ENCODE results near the gene RCSD1.
A peak's percentile ranks its signal among the peaks of the same experiment; 100 is the strongest.

Gene RCSD1

GRCh38 chr1:167695147-167695546, 65.1 kb downstream of the RCSD1 start:
- no peak for DNase-seq

DNA sequence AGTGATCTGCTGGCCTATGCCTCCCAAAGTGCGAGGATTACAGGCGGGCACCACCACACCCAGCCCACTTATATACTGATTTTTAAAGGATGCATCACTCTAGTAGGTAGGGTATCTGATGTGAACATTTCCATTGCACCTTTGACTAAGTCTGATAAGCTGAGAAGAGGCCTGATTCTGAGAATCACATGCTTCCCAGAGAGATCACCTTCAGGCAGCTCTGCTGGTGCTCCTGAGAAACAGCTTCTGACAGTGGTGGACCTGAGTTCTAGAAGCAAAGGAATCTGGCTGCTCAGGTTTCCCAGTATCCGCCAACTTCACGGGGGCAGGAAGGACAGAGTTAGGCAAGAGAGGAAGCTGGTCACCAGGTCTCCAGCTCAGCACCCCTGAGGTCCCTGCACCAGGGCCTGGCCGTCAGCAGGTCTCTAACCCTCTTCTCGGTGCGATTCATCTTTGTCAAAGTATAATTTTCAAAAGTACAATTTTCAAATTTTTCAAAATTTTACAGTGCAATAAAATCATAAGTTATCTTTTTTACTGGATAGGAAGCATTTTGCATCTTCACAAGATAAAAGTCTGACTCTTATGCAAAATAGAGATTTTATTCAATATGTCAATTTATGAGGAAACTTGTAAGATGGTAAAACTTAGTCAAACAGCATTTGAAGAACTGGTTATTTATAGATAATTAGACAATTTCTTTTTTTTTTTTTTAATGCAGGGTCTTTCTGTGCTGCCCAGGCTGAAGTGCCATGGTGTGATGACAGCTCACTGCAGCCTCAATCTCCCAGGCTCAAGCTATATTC, 65.9 kb downstream of the RCSD1 start:
- DNase-seq: no peak

DNA sequence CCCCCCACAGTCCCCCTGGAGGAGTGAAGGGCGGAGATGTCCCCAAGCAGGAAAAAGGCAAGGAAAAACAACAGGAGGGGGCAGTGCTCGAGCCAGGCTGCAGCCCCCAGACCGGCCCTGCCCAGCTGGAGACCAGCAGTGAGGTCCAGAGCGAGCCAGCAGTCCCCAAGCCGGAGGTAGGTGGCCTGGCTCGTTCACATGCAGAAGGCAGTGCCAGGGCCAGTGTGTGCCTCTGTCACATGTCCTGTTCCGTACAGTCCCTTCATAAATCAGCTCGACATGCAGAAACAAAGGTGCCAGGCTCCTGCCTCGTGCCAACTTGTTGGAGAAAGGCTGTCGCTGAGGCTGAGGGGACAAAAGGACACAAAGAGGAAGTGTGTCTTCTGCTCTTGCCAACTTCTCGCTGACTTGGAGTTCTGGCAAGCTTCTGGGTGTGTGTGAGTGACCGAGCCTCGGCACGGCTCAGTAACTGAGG, 67.7 kb downstream of the RCSD1 start:
- DNase-seq: no peak

DNA sequence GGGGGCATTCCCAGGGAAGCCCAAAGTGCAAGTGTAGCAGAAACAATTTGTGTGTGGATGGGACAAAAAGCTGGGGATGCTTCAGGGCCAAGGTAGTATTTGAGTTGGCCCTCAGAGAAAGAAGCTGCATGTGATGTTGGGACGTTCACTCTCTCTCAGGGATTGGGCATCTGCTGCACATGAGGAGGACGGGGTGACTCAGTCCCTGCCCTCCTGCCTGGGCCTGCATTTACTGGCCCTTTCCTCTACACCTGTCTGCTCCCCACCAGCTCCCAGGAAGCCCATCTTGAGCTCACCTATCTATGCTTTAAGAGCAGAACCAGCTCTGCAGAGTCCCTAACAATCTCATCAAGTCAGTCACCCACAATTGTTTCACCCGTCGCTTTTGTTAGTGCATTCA, 68.3 kb downstream of the RCSD1 start:
- no peak for DNase-seq

DNA sequence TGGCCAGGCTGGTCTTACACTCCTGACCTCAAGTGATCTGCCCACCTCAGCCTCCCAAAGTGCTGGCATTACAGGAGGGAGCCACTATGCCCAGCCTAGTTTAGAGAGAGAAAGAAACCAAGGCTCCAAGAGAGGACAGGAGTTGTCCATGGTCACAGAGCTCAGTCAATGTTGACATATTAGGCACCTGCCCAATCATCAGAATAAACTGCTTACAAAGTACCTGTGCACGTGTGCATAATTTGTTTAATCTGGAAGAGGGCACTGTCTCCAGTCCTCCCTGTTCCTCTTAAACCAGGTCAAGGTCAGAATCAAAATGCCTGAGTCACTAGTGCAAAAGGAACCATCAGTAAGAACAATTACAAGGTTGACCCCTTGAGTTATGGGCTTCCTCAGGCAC, 71.5 kb downstream of the RCSD1 start:
- no peak for DNase-seq

DNA sequence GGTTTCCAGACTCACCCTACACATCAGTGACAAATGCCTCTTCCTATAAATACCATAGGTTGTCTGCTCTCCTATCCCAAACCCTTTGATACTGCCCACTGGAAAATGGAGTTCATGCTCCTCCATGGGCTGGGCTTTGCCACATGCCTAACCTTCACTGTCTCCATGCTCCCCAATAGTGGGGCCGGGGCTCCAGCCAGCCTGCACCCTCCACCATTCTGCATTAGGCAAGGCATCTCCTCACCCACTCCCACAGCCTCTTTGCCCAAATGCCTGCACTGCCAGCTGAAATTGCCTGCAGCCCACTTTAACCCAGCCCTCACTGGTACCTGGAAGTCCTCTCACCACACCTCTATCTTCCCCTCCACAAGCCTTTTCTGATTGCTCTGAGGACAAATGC, 73.5 kb downstream of the RCSD1 start:
- no peak for DNase-seq

DNA sequence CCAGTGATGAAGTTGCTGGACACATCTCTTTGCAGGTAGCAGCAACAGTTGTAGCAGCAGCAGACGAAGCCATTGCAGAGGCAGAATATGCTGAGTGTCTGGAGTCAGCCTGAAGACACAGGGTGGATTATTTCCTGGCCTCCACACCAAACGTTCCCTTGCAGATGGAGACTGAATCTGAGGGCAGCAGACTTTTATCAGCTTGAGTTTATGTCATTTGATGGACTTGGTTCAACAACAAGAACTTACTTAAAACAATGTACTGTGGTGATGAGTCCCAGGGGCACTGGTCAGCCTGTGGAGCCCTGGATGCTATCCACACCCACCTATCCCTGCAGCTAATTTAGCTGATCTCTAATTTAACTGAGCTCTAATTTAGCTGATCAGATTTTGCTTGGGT, 74.7 kb downstream of the RCSD1 start:
- no peak for DNase-seq

DNA sequence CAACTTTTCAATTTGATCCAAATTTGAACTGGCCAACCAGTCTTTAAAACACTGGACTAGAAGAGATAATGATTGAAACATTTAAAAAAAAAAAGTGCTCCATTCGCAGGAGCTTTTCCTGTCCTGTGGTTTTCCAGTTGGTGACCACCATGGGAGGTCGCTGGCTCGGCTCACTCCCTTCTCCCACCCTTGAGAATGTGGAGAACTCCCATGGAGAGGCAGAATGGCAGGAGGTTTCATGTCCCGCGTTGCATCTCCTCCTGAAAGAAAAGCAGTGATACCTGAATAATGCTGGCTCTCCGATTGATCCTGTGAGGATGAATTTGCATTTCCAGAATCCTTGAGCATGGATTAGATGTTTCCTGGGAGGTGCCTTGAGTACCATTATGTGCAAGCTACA, 75.2 kb downstream of the RCSD1 start:
- no peak for DNase-seq

DNA sequence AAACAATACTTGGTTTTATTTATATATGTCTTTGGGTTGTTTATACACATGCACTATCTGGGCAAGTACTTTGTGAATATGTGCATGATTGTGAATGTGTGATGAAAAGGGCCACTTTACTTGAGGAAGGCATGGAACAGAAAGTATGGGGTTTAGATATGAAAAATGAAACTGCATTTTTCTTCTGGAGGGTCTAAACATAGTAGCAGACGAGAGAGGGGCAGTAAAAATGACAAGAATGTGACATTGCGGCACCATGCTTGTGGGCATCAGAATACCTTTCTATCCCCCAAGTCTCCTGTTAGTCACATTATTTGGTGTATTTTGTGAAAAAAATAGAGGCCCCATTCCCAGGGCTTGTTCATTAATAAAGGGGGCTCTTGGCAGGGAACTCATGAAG, 76.3 kb downstream of the RCSD1 start:
- no peak for DNase-seq

- DNase-seq: no peak
Measured at GRCh38 chr1:167706931-167707877, 77.2 kb downstream of the RCSD1 start.

GRCh38 chr1:167707942-167708341, 77.9 kb downstream of the RCSD1 start:
- DNase-seq: no peak

- no peak for DNase-seq
Measured at GRCh38 chr1:167708940-167709389, 78.9 kb downstream of the RCSD1 start.

- DNase-seq: no peak
Measured at GRCh38 chr1:167710836-167711235, 80.8 kb downstream of the RCSD1 start.

- no peak for DNase-seq
Measured at GRCh38 chr1:167711797-167712196, 81.8 kb downstream of the RCSD1 start.

DNA sequence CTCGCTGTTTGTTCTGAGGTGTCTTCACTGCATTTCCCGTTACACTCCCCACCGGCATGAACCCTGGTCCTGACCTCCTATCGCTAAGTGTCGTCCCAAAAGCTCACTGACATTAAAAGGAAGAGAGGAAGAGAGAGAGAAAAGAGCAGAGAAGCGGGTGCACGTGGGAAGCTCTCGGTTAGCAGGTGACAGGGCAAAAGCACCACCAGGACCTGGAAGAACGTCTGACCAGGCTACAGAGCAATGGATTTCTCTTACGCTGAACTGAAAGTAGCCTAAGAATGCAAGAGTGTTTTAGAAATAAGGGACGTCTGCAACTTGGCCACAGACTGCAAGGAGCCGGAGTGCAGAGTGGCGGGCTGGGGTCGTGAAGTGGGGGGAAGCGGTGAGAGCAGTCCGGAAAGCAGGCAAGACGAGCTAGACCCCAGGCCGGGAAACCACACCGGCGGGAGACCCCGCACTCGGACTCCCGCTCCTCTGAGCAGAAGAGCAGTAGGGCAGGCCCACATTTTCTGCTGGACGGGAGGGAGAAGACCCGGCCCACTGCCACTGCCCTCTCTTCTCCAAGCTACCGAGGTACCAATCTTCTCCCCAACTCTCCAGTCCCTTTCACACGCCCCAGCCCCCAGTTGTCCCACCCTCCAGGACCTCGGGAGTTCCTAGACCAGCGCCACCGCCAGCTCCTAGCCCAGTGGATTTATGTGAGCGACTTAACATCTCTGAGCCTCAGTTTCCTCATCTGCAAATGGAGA, 83.5 kb downstream of the RCSD1 start:
- peak in 1 of 2 experiments; percentile 9 for DNase-seq

- DNase-seq: no peak
Measured at GRCh38 chr1:167714098-167714438, 84.0 kb downstream of the RCSD1 start.

GRCh38 chr1:167714439-167715156, 84.6 kb downstream of the RCSD1 start:
- DNase-seq: peak; percentile 88 to 95

DNA sequence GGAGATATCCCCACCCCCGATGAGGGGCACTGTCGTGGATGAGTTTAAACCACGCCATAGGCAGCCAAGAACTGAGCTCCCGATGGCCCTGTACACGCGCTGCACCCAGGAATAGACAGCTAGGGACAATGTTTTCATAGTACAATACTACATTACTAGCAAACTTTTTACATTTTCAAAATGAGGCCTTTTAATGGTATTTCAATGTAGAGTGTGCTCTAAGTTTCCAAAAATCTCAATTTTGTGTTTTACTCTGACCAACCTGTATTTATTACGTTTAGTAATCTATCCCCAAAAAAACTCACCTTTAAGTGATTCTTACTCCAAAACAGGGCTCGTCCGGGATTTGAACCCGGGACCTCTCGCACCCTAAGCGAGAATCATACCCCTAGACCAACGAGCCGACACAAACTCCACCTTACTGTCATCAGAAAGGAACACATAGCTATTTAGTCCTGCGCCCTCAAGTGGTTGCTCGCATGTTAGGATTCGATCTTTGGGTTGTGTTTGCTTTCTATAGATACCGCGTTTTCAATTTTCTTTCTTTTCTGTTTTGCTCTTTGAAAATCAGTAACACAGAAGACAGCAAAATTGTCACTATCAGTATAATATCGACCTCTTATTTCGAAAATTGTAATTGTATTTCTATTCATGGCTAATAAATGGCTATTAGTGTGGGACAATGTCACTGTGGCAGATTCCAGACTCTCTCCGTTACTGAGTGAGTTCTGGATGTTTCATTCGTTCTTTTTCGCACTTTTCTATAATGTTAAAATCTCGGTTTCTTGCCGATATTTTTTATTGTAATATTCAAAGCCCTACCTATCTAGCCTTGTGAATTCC, 85.3 kb downstream of the RCSD1 start:
- peak; percentile 90 to 99 for DNase-seq

GRCh38 chr1:167716000-167716271, 85.9 kb downstream of the RCSD1 start:
- DNase-seq: peak in 1 of 2 experiments; percentile 73

DNA sequence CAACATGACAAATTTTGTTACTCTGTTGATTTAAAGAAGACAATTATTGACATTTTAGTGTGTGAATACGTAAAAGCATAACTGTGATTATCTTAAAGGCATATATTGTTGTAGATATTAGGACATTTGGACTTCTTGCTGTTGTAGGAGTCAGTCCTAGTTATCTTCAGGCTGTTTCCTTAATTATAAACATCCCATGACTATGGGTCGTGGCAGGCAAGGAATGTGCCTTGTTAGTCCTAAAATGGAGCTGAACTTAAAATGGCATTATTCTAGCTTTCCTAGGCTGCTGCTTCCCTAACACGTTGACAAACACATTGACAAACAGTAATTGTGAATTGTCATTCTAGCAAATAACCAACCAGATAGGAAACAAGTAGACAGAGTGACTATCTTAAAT, 87.3 kb downstream of the RCSD1 start:
- no peak for DNase-seq

DNA sequence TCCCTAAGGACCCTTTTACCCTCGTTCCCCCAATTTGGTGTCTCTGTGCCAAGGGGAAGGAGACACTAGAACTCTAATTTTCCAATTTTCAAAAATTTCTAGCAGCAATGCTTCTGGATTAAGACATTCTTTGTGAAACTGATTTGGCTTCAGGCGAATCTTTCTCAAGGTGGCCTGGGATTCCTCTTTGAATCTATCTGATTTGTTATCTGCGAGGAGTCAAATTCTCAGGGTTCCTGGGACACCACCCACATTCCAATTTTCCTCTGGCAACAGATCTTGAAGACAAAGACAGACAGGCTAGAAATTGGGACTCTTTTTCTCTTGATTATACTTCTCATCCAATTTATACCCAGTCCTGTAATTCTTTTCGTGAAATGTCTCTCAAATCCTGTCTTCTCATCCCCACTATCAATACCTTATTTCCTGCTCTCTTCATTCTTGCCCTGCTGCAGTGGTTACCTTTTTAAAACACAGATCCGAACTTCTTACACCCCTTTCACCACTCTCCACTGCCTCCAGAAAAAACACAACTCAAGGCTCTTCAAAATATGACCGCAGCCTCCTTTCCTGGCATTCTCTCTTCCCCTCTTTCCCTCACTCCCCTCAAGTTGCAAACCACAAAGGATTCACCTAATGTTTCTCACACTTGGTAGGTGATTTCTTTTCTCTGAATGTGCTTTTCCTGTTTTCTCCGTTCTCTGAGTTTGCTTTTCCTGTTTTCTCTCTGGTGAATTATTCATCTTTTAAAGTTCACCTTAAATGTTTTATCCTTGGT, 89.1 kb downstream of the RCSD1 start:
- no peak for DNase-seq

Data from NCI-H187 (cell line).